Neuronal stem cell (in vitro differentiated cells): Measurements from ENCODE around the gene SLC35A4.

Source experiments
- DNase-seq: peaks from one replicate; pipeline ENCODE4 v3.0.0-alpha.2; 2013; ENCODE audit warnings: low spot score
- H2AFZ ChIP-seq: one replicate; pipeline ENCODE4 v1.6.1; 2013; ENCODE audit warnings: mild to moderate bottlenecking, low read length, inconsistent platforms
- H2AK5ac ChIP-seq: 2 replicates; pipeline ENCODE4 v1.6.1; 2013; ENCODE audit warnings: low read depth, mild to moderate bottlenecking, inconsistent platforms, low read length, moderate library complexity, mixed read lengths
- H2BK120ac ChIP-seq: 2 replicates; pipeline ENCODE4 v1.6.1; 2013; ENCODE audit warnings: low read depth, mild to moderate bottlenecking, inconsistent platforms, low read length, moderate library complexity, mixed read lengths
- H2BK12ac ChIP-seq: one replicate; pipeline ENCODE4 v1.6.1; 2013; ENCODE audit warnings: low read length, inconsistent platforms
- H2BK15ac ChIP-seq: 2 replicates; pipeline ENCODE4 v1.6.1; 2013; ENCODE audit warnings: mild to moderate bottlenecking, low read length, inconsistent platforms, mixed read lengths
- H2BK5ac ChIP-seq: one replicate; pipeline ENCODE4 v1.6.1; 2013; ENCODE audit warnings: inconsistent platforms, mild to moderate bottlenecking, low read length, moderate library complexity
- H3K14ac ChIP-seq: one replicate; pipeline ENCODE4 v1.6.1; 2013; ENCODE audit warnings: low read length, inconsistent platforms
- H3K18ac ChIP-seq: 2 replicates; pipeline ENCODE4 v1.6.1; 2013; ENCODE audit warnings: low read length, inconsistent platforms
- H3K23ac ChIP-seq: 2 replicates; pipeline ENCODE4 v1.6.1; 2013; ENCODE audit warnings: low read depth, mild to moderate bottlenecking, mixed read lengths, low read length, inconsistent platforms; ENCODE audit not compliant: poor library complexity
- H3K27ac ChIP-seq: replicated peaks from 3 replicates; pipeline ENCODE4 v1.5.1; 2013; ENCODE audit warnings: low read length, inconsistent platforms
- H3K27me3 ChIP-seq, 3 experiments: 2 replicates each; pipeline ENCODE4 v1.6.1; 2013; ENCODE audit warnings: low read length in 3 of 3, mild to moderate bottlenecking in 2 of 3, inconsistent platforms in 1 of 3, low read depth in 1 of 3, mixed read lengths in 1 of 3, moderate library complexity in 1 of 3; ENCODE audit not compliant: control insufficient read depth in 3 of 3, insufficient read depth in 3 of 3
- H3K36me3 ChIP-seq, 2 donors: replicated peaks in 1 of 2; 2 replicates each; pipeline ENCODE4 v1.6.1; 2013; ENCODE audit warnings: low read length in 2 of 2; ENCODE audit not compliant: control insufficient read depth in 2 of 2, insufficient read depth in 2 of 2
- H3K4ac ChIP-seq: 2 replicates; pipeline ENCODE4 v1.6.1; 2013; ENCODE audit warnings: inconsistent platforms, mild to moderate bottlenecking, low read length, moderate library complexity
- H3K4me1 ChIP-seq, 2 donors: 1 replicate in 1 of 2; 2 replicates in 1 of 2; pipeline ENCODE4 v1.6.1; 2013; ENCODE audit warnings: low read length in 2 of 2, low read depth in 1 of 2; ENCODE audit not compliant: control insufficient read depth in 2 of 2, insufficient read depth in 1 of 2
- H3K4me2 ChIP-seq: one replicate; pipeline ENCODE4 v1.6.1; 2013; ENCODE audit warnings: mild to moderate bottlenecking, low read length, inconsistent platforms; ENCODE audit not compliant: insufficient read depth, poor library complexity, severe bottlenecking
- H3K4me3 ChIP-seq, 2 donors: 2 replicates each; pipeline ENCODE4 v1.5.1; 2013; ENCODE audit warnings: low read length in 2 of 2, mild to moderate bottlenecking in 2 of 2, inconsistent platforms in 1 of 2, moderate library complexity in 1 of 2
- H3K79me1 ChIP-seq: one replicate; pipeline ENCODE4 v1.6.1; 2013; ENCODE audit warnings: low read depth, mild to moderate bottlenecking, inconsistent platforms, low read length, moderate library complexity
- H3K9ac ChIP-seq: one replicate; pipeline ENCODE4 v1.6.1; 2013; ENCODE audit warnings: mild to moderate bottlenecking, low read depth, low read length, inconsistent platforms; ENCODE audit not compliant: poor library complexity
- H3K9me3 ChIP-seq, 2 donors: replicated peaks in 1 of 2; 2 replicates each; pipeline versions ENCODE3 to v1.6.1; 2013; ENCODE audit warnings: low read length in 2 of 2, mild to moderate bottlenecking in 2 of 2, inconsistent platforms in 1 of 2, low read depth in 1 of 2, mixed read lengths in 1 of 2, moderate library complexity in 1 of 2; ENCODE audit not compliant: control insufficient read depth in 2 of 2, insufficient read depth in 1 of 2
- H4K8ac ChIP-seq: one replicate; pipeline ENCODE4 v1.6.1; 2013; ENCODE audit warnings: low read depth, mild to moderate bottlenecking, inconsistent platforms, low read length, moderate library complexity
- H4K91ac ChIP-seq: one replicate; pipeline ENCODE4 v1.6.1; 2013; ENCODE audit warnings: low read length, low read depth, mild to moderate bottlenecking, inconsistent platforms; ENCODE audit not compliant: poor library complexity
- WGBS, 2 donors: extraction: QIAGEN DNeasy Blood & Tissue Kit; methylation state at CpG; one replicate each; pipeline ENCODE4 v1.1.7; 2013; ENCODE audit warnings: missing lambda C conversion rate in 2 of 2, mixed read lengths in 1 of 2; ENCODE audit not compliant: insufficient read length in 2 of 2, insufficient replicate concordance in 1 of 2; ENCODE audit errors: extremely low coverage in 2 of 2; 5-methylcytosine and 5-hydroxymethylcytosine counted together

SLC35A4 gene

GRCh38 chr5:140565024-140565779 is 574 bp downstream of the SLC35A4 start:
- Histone ChIP-seq H4K8ac (no peak overlapping the region), H4K91ac (no peak overlapping the region), H3K36me3 (peaks cover 24 to 51% of the 10 kb centered on the region in 2 donors), H3K4ac (no peak overlapping the region), H3K79me1 (peaks cover 3% of the 10 kb centered on the region), H2BK120ac (no peak overlapping the region), H3K4me1 (peaks cover 6% of the 10 kb centered on the region in 2 donors), H2AK5ac (no peak overlapping the region), H3K4me2 (peak overlapping the region; percentile 65), H3K4me3 (peak overlapping the region; percentile 73 to 85), H2BK12ac (no peak overlapping the region), H2AFZ (peak overlapping the region; percentile 84), H3K9ac (peak overlapping the region; percentile 71), H2BK15ac (no peak overlapping the region), H2BK5ac (no peak overlapping the region), H3K14ac (no peak overlapping the region), H3K23ac (peak overlapping the region; percentile 99), H3K18ac (peak overlapping the region; percentile 82), H3K27me3 (no peaks in the 10 kb centered on the region), H3K27ac (no peak overlapping the region), H3K9me3 (no peaks in the 10 kb centered on the region)
- DNase-seq = no peak
- WGBS, 2 donors = no CpG with 5 or more reads among the region's 13 CpGs

GRCh38 chr5:140565780-140566095 is 1.1 kb downstream of the SLC35A4 start:
- Histone ChIP-seq H2BK5ac (no peak overlapping the region), H3K18ac (no peak overlapping the region), H2BK120ac (no peak overlapping the region), H3K36me3 (peaks cover 24 to 48% of the 10 kb centered on the region in 2 donors), H4K8ac (no peak overlapping the region), H3K27me3 (no peaks in the 10 kb centered on the region), H2AFZ (no peak overlapping the region), H3K23ac (no peak overlapping the region), H3K9me3 (no peaks in the 10 kb centered on the region), H2AK5ac (no peak overlapping the region), H2BK15ac (no peak overlapping the region), H3K4me1 (peaks cover 6% of the 10 kb centered on the region in 2 donors), H3K4ac (no peak overlapping the region), H3K4me2 (no peak overlapping the region), H3K4me3 (peak overlapping the region in 1 of 2 donors; percentile 73), H4K91ac (no peak overlapping the region), H3K27ac (no peak overlapping the region), H3K9ac (no peak overlapping the region), H3K14ac (no peak overlapping the region), H3K79me1 (peaks cover 3% of the 10 kb centered on the region), H2BK12ac (no peak overlapping the region)
- no peak for DNase-seq
- WGBS, 2 donors = no CpG with 5 or more reads among the region's 4 CpGs

DNA sequence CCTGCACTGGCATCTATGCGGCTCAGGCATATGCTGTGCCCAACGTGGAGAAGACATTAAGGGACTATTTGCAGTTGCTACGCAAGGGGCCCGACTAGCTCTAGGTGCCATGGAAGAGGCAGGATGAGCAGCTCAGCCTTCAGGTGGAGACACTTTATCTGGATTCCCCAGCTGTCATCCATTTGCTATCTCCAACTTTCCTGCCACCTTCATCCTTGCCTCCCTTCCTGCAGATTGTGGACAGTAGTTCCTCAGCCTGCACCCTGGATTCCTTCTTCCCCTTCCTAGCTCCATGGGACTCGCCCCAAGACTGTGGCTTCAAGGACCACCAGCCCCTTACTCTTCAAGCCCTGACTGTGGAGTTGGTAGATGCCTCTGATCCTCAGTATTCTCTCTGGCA is 2.0 kb downstream of the SLC35A4 start:
- no peak overlapping the region for H3K27ac ChIP-seq
- H3K36me3 ChIP-seq = peaks cover 23 to 41% of the 10 kb centered on the region in 2 donors
- no peak overlapping the region for H2BK15ac ChIP-seq
- H3K27me3 ChIP-seq = no peaks in the 10 kb centered on the region
- no peak overlapping the region for H2BK12ac ChIP-seq
- H3K18ac ChIP-seq = no peak overlapping the region
- no peak overlapping the region for H2AFZ ChIP-seq
- H4K8ac ChIP-seq = no peak overlapping the region
- no peak overlapping the region for H3K4me2 ChIP-seq
- H3K4me1 ChIP-seq = peaks cover 6% of the 10 kb centered on the region in 2 donors
- no peak overlapping the region for H4K91ac ChIP-seq
- H3K9me3 ChIP-seq = no peaks in the 10 kb centered on the region
- H2BK120ac ChIP-seq = no peak overlapping the region
- no peak overlapping the region for H3K4ac ChIP-seq
- no peak overlapping the region for H3K14ac ChIP-seq
- no peak overlapping the region for H2BK5ac ChIP-seq
- H3K4me3 ChIP-seq = no peak overlapping the region
- no peak overlapping the region for H2AK5ac ChIP-seq
- no peak overlapping the region for H3K9ac ChIP-seq
- DNase-seq = no peak
- no peak overlapping the region for H3K23ac ChIP-seq
- peaks cover 3% of the 10 kb centered on the region for H3K79me1 ChIP-seq
- WGBS, 2 donors = no CpG with 5 or more reads among the region's 5 CpGs

DNA sequence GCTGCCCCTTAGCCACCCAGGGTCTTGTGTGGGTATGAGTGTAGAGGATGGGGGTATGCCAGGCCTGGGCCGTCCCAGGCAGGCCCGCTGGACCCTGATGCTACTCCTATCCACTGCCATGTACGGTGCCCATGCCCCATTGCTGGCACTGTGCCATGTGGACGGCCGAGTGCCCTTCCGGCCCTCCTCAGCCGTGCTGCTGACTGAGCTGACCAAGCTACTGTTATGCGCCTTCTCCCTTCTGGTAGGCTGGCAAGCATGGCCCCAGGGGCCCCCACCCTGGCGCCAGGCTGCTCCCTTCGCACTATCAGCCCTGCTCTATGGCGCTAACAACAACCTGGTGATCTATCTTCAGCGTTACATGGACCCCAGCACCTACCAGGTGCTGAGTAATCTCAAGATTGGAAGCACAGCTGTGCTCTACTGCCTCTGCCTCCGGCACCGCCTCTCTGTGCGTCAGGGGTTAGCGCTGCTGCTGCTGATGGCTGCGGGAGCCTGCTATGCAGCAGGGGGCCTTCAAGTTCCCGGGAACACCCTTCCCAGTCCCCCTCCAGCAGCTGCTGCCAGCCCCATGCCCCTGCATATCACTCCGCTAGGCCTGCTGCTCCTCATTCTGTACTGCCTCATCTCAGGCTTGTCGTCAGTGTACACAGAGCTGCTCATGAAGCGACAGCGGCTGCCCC is 2.6 kb downstream of the SLC35A4 start:
- Histone ChIP-seq H3K18ac (no peak overlapping the region), H3K36me3 (peaks cover 21 to 37% of the 10 kb centered on the region in 2 donors), H2BK12ac (no peak overlapping the region), H3K9ac (no peak overlapping the region), H3K27me3 (no peaks in the 10 kb centered on the region), H2AFZ (no peak overlapping the region), H2BK120ac (no peak overlapping the region), H4K91ac (no peak overlapping the region), H3K4me3 (peak overlapping the region in 1 of 2 donors; percentile 28), H3K14ac (no peak overlapping the region), H3K4ac (no peak overlapping the region), H3K9me3 (no peaks in the 10 kb centered on the region), H4K8ac (no peak overlapping the region), H3K27ac (no peak overlapping the region), H2BK15ac (no peak overlapping the region), H2AK5ac (no peak overlapping the region), H3K23ac (no peak overlapping the region), H2BK5ac (no peak overlapping the region), H3K79me1 (peaks cover 3% of the 10 kb centered on the region), H3K4me1 (peaks cover 6% of the 10 kb centered on the region in 2 donors), H3K4me2 (no peak overlapping the region)
- DNase-seq = no peak
- WGBS, 2 donors = no CpG with 5 or more reads among the region's 22 CpGs
